Osteoblast (primary cell): Measurements from ENCODE around the gene EXOSC2. TPM values are rescaled to one million over a fixed set of nuclear protein-coding genes. Genes with fewer than 3 reads are reported as not detected.
A peak's percentile ranks its signal among the peaks of the same experiment; 100 is the strongest.

Source experiments
- DNase-seq: peaks from one replicate; pipeline ENCODE4 v3.0.0; 2011; ENCODE audit warnings: low spot score, mixed read lengths; ENCODE audit not compliant: insufficient read length; ENCODE audit errors: missing footprints
- H2AFZ ChIP-seq: 2 replicates; pipeline ENCODE4 v1.6.0; 2011; ENCODE audit warnings: mild to moderate bottlenecking, low read length
- H3K27ac ChIP-seq: 2 replicates; pipeline ENCODE4 v1.5.1; 2011; ENCODE audit warnings: mild to moderate bottlenecking, low read depth, low read length, moderate library complexity
- H3K27me3 ChIP-seq: 2 replicates; pipeline ENCODE4 v1.6.0; 2012; ENCODE audit warnings: mild to moderate bottlenecking, control low read depth, inconsistent platforms, low read length, moderate library complexity; ENCODE audit not compliant: insufficient read depth
- H3K36me3 ChIP-seq: 2 replicates; pipeline ENCODE4 v1.5.1; 2011; ENCODE audit warnings: mild to moderate bottlenecking, low read length, control low read depth, moderate library complexity; ENCODE audit not compliant: insufficient read depth
- H3K4me1 ChIP-seq: 2 replicates; pipeline ENCODE4 v1.5.1; 2011; ENCODE audit warnings: mild to moderate bottlenecking, low read length, control low read depth, moderate library complexity; ENCODE audit not compliant: insufficient read depth
- H3K4me2 ChIP-seq: 2 replicates; pipeline ENCODE4 v1.6.0; 2011; ENCODE audit warnings: mild to moderate bottlenecking, low read length; ENCODE audit not compliant: insufficient read depth
- H3K4me3 ChIP-seq: fragments of 200-600 bp; sonication (generic); 3 replicates; pipeline ENCODE4 v1.5.1; 2012; ENCODE audit warnings: mild to moderate bottlenecking, low read length, inconsistent platforms; ENCODE audit not compliant: insufficient read depth
- H3K79me2 ChIP-seq: 2 replicates; pipeline ENCODE4 v1.6.0; 2012; ENCODE audit warnings: mild to moderate bottlenecking, low read length, control low read depth, inconsistent platforms; ENCODE audit not compliant: insufficient read depth
- H3K9me3 ChIP-seq: 2 replicates; pipeline ENCODE4 v1.5.1; 2011; ENCODE audit warnings: low read depth, low read length, control low read depth
- H4K20me1 ChIP-seq: 2 replicates; pipeline ENCODE4 v1.6.0; 2012; ENCODE audit warnings: mild to moderate bottlenecking, low read length, control low read depth; ENCODE audit not compliant: insufficient read depth
- CTCF ChIP-seq: IDR thresholded peaks from 2 replicates; pipeline ENCODE4 v1.5.1; 2011; ENCODE audit warnings: mild to moderate bottlenecking, low read depth, low read length, moderate library complexity; ENCODE audit errors: extremely low read depth
- total RNA-seq: library from RNA; depleted of rRNA; stranded (reverse); fragments of >200 nt; gene quantifications from 2 replicates; pipeline ENCODE4 v1.2.3, GENCODE V29; 2012

The EXOSC2 gene
- total RNA-seq, 1 donor = 22.1 TPM

- Histone ChIP-seq H3K4me1 (peaks cover 9% of the 10 kb centered on the region), H3K9me3 (no peaks in the 10 kb centered on the region), H3K27ac (peak overlapping the region; percentile 94), H3K79me2 (peaks cover 54% of the 10 kb centered on the region), H3K4me3 (peak overlapping the region; percentile 92), H3K36me3 (no peaks in the 10 kb centered on the region), H2AFZ (peak overlapping the region; percentile 75), H3K27me3 (no peaks in the 10 kb centered on the region), H3K4me2 (peak overlapping the region; percentile 97), H4K20me1 (peaks cover 26% of the 10 kb centered on the region)
- peak; percentile 67 for DNase-seq
- no peak for TF ChIP-seq CTCF
Observed at GRCh38 chr9:130713286-130713960, 19.8 kb downstream of the EXOSC2 start.

GRCh38 chr9:130714586-130715110, 21.1 kb downstream of the EXOSC2 start:
- DNase-seq = peak; percentile 15

GRCh38 chr9:130715270-130715669, 21.7 kb downstream of the EXOSC2 start:
- peak overlapping the region; percentile 97 for H3K4me2 ChIP-seq
- no peak for DNase-seq
- H3K27me3 ChIP-seq = no peaks in the 10 kb centered on the region
- H3K4me3 ChIP-seq = peak overlapping the region; percentile 92
- H2AFZ ChIP-seq = no peak overlapping the region
- peaks cover 35% of the 10 kb centered on the region for H4K20me1 ChIP-seq
- H3K4me1 ChIP-seq = peaks cover 9% of the 10 kb centered on the region
- H3K9me3 ChIP-seq = no peaks in the 10 kb centered on the region
- peak overlapping the region; percentile 94 for H3K27ac ChIP-seq
- H3K36me3 ChIP-seq = peaks cover 2% of the 10 kb centered on the region
- TF ChIP-seq CTCF = no peak
- peaks cover 71% of the 10 kb centered on the region for H3K79me2 ChIP-seq

More at GRCh38 chr9:130714586-130715110, 21.1 kb downstream of the EXOSC2 start:
- Histone ChIP-seq H3K36me3 (peaks cover 2% of the 10 kb centered on the region), H4K20me1 (peaks cover 30% of the 10 kb centered on the region), H3K4me2 (peak overlapping the region; percentile 97), H3K4me1 (peaks cover 9% of the 10 kb centered on the region), H3K79me2 (peaks cover 65% of the 10 kb centered on the region), H3K27ac (peak overlapping the region; percentile 94), H3K27me3 (no peaks in the 10 kb centered on the region), H3K9me3 (no peaks in the 10 kb centered on the region), H2AFZ (no peak overlapping the region), H3K4me3 (peak overlapping the region; percentile 92)
- no peak for TF ChIP-seq CTCF

- Histone ChIP-seq H3K79me2 (peaks cover 93% of the 10 kb centered on the region), H3K4me3 (no peak overlapping the region), H3K27ac (no peak overlapping the region), H2AFZ (no peak overlapping the region), H3K36me3 (peaks cover 2% of the 10 kb centered on the region), H3K4me2 (no peak overlapping the region), H3K9me3 (no peaks in the 10 kb centered on the region), H3K4me1 (peaks cover 9% of the 10 kb centered on the region), H3K27me3 (no peaks in the 10 kb centered on the region), H4K20me1 (peaks cover 35% of the 10 kb centered on the region)
- no peak for DNase-seq
- no peak for TF ChIP-seq CTCF
Observed at GRCh38 chr9:130718562-130718961, 25.0 kb downstream of the EXOSC2 start.
